Stimulated activated CD8-positive, alpha-beta memory T cell treated with anti-CD3 and anti-CD28 coated beads, Interleukin-7, amount 100 ng/mL, for 48 hours (primary cell): ENCODE data around the gene PPFIBP2.

Source experiments
- DNase-seq, 2 donors: peaks; one replicate each; pipeline ENCODE4 v3.0.0-alpha.2; 2020; ENCODE audit warnings: low read depth in 1 of 2; ENCODE audit errors: extremely low read depth in 1 of 2

PPFIBP2 gene

GRCh38 chr11:7683571-7683970 lies 169.8 kb downstream of the PPFIBP2 start:
- DNase-seq: no peak

- DNase-seq: no peak
Measured at GRCh38 chr11:7686761-7687160, 173.0 kb downstream of the PPFIBP2 start.

- DNase-seq: no peak
Measured at GRCh38 chr11:7687386-7687785, 173.6 kb downstream of the PPFIBP2 start.

- no peak for DNase-seq
Measured at GRCh38 chr11:7688238-7688826, 174.5 kb downstream of the PPFIBP2 start.

- no peak for DNase-seq
Measured at GRCh38 chr11:7689239-7689638, 175.4 kb downstream of the PPFIBP2 start.

GRCh38 chr11:7690648-7691047 lies 176.8 kb downstream of the PPFIBP2 start:
- DNase-seq: no peak

GRCh38 chr11:7691759-7692350 lies 178.1 kb downstream of the PPFIBP2 start:
- DNase-seq: no peak

- DNase-seq: no peak
Measured at GRCh38 chr11:7692426-7692825, 178.6 kb downstream of the PPFIBP2 start.

- DNase-seq: no peak
Measured at GRCh38 chr11:7694235-7694634, 180.4 kb downstream of the PPFIBP2 start.

GRCh38 chr11:7696424-7696823 lies 182.6 kb downstream of the PPFIBP2 start:
- DNase-seq: no peak
